ENCODE measurements around the gene FAM171A1. TPM values are rescaled to one million over a fixed set of nuclear protein-coding genes. Genes with fewer than 3 reads are reported as not detected.
A peak's percentile ranks its signal among the peaks of the same experiment; 100 is the strongest.

FAM171A1 gene
- total RNA-seq, 1 experiment from 2014 or later: 46.5 TPM

GRCh38 chr10:15245530-15245929, 125.6 kb downstream of the FAM171A1 start:
- H3K27me3 ChIP-seq (replicated peaks; ENCODE audit: insufficient read depth, low read depth, low read length, poor library complexity): no peaks in the 10 kb centered on the region
- no peaks in the 10 kb centered on the region for H3K36me3 ChIP-seq (ENCODE audit: insufficient read depth, low read length, poor library complexity, severe bottlenecking)
- intact Hi-C loops (cut with micrococcal nuclease; ENCODE audit: unreplicated experiment): no loop called here
- no peaks in the 10 kb centered on the region for H3K9me3 ChIP-seq (ENCODE audit: low read depth, low read length, poor library complexity, severe bottlenecking)
- CTCF ChIA-PET: no interaction called here
- POLR2A ChIA-PET (ENCODE audit: low non-redundant PET): no interaction called here
- H3K27ac ChIP-seq (ENCODE audit: low read depth, low read length, poor library complexity, severe bottlenecking): no peak overlapping the region
- TF ChIP-seq, protein P1, sequence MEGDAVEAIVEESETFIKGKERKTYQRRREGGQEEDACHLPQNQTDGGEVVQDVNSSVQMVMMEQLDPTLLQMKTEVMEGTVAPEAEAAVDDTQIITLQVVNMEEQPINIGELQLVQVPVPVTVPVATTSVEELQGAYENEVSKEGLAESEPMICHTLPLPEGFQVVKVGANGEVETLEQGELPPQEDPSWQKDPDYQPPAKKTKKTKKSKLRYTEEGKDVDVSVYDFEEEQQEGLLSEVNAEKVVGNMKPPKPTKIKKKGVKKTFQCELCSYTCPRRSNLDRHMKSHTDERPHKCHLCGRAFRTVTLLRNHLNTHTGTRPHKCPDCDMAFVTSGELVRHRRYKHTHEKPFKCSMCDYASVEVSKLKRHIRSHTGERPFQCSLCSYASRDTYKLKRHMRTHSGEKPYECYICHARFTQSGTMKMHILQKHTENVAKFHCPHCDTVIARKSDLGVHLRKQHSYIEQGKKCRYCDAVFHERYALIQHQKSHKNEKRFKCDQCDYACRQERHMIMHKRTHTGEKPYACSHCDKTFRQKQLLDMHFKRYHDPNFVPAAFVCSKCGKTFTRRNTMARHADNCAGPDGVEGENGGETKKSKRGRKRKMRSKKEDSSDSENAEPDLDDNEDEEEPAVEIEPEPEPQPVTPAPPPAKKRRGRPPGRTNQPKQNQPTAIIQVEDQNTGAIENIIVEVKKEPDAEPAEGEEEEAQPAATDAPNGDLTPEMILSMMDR (conservative IDR thresholded peaks at IDR 0.05; ENCODE audit: low read depth, low read length): peak; percentile 56
- no peak for TF ChIP-seq EZH2 (IDR thresholded peaks at IDR 0.05; ENCODE audit: borderline replicate concordance, low read depth, low read length, poor library complexity, severe bottlenecking)
- peak; percentile 38 for DNase-seq (ENCODE audit: low spot score)
- no peaks in the 10 kb centered on the region for H3K4me1 ChIP-seq (ENCODE audit: insufficient read depth, low read length, poor library complexity, severe bottlenecking)
- BruUV-seq (replicated peaks): no TSS peak
- no peak overlapping the region for H3K4me3 ChIP-seq (ENCODE audit: low read depth, low read length, poor library complexity, severe bottlenecking)

GRCh38 chr10:15244635-15245197, 126.4 kb downstream of the FAM171A1 start:
- CTCF ChIA-PET: no interaction called here
- Histone ChIP-seq H3K27ac (ENCODE audit: low read depth, low read length, poor library complexity, severe bottlenecking) (no peak overlapping the region), H3K4me3 (ENCODE audit: low read depth, low read length, poor library complexity, severe bottlenecking) (no peak overlapping the region), H3K9me3 (ENCODE audit: low read depth, low read length, poor library complexity, severe bottlenecking) (no peaks in the 10 kb centered on the region), H3K36me3 (ENCODE audit: insufficient read depth, low read length, poor library complexity, severe bottlenecking) (no peaks in the 10 kb centered on the region), H3K4me1 (ENCODE audit: insufficient read depth, low read length, poor library complexity, severe bottlenecking) (no peaks in the 10 kb centered on the region), H3K27me3 (replicated peaks; ENCODE audit: insufficient read depth, low read depth, low read length, poor library complexity) (no peaks in the 10 kb centered on the region)
- DNase-seq (ENCODE audit: low spot score): no peak
- intact Hi-C loops (cut with micrococcal nuclease; ENCODE audit: unreplicated experiment): no loop called here
- POLR2A ChIA-PET (ENCODE audit: low non-redundant PET): no interaction called here
- BruUV-seq (replicated peaks): no TSS peak
- TF ChIP-seq, protein P1 (conservative IDR thresholded peaks at IDR 0.05; ENCODE audit: low read depth, low read length): no peak
- no peak for TF ChIP-seq EZH2 (IDR thresholded peaks at IDR 0.05; ENCODE audit: borderline replicate concordance, low read depth, low read length, poor library complexity, severe bottlenecking)

GRCh38 chr10:15242261-15242840, 128.7 kb downstream of the FAM171A1 start:
- H3K36me3 ChIP-seq (ENCODE audit: insufficient read depth, low read length, poor library complexity, severe bottlenecking): no peaks in the 10 kb centered on the region
- no peaks in the 10 kb centered on the region for H3K27me3 ChIP-seq (replicated peaks; ENCODE audit: insufficient read depth, low read depth, low read length, poor library complexity)
- H3K9me3 ChIP-seq (ENCODE audit: low read depth, low read length, poor library complexity, severe bottlenecking): no peaks in the 10 kb centered on the region
- no peak overlapping the region for H3K27ac ChIP-seq (ENCODE audit: low read depth, low read length, poor library complexity, severe bottlenecking)
- H3K4me3 ChIP-seq (ENCODE audit: low read depth, low read length, poor library complexity, severe bottlenecking): no peak overlapping the region
- CTCF ChIA-PET: no interaction called here
- POLR2A ChIA-PET (ENCODE audit: low non-redundant PET): no interaction called here
- intact Hi-C loops (cut with micrococcal nuclease; ENCODE audit: unreplicated experiment): no loop called here
- no peaks in the 10 kb centered on the region for H3K4me1 ChIP-seq (ENCODE audit: insufficient read depth, low read length, poor library complexity, severe bottlenecking)
- DNase-seq (ENCODE audit: low spot score): no peak
- TF ChIP-seq, protein P1 (conservative IDR thresholded peaks at IDR 0.05; ENCODE audit: low read depth, low read length): no peak
- no peak for TF ChIP-seq EZH2 (IDR thresholded peaks at IDR 0.05; ENCODE audit: borderline replicate concordance, low read depth, low read length, poor library complexity, severe bottlenecking)
- BruUV-seq (replicated peaks): no TSS peak
